GDM1 (cell line): ENCODE data around the gene RBFOX1.

Experiments used
- DNase-seq: peaks from one replicate; lab custom pipeline; 2025; lab: John Stamatoyannopoulos, UW

RBFOX1 gene

GRCh38 chr16:7605812-7606211, 273.2 kb downstream of the RBFOX1 start:
- no peak for DNase-seq

GRCh38 chr16:7612671-7613070, 280.0 kb downstream of the RBFOX1 start:
- DNase-seq: no peak

GRCh38 chr16:7613518-7613917, 280.9 kb downstream of the RBFOX1 start:
- DNase-seq: no peak

GRCh38 chr16:7614021-7614795, 281.6 kb downstream of the RBFOX1 start:
- DNase-seq: no peak

- DNase-seq: no peak
Measured at GRCh38 chr16:7615565-7615964, 282.9 kb downstream of the RBFOX1 start.

- no peak for DNase-seq
Measured at GRCh38 chr16:7624871-7625766, 292.5 kb downstream of the RBFOX1 start.

GRCh38 chr16:7628981-7629380, 296.3 kb downstream of the RBFOX1 start:
- no peak for DNase-seq

- no peak for DNase-seq
Measured at GRCh38 chr16:7629571-7629970, 296.9 kb downstream of the RBFOX1 start.

GRCh38 chr16:7637446-7637845, 304.8 kb downstream of the RBFOX1 start:
- no peak for DNase-seq

- no peak for DNase-seq
Measured at GRCh38 chr16:7638306-7638705, 305.7 kb downstream of the RBFOX1 start.

GRCh38 chr16:7640334-7640733, 307.7 kb downstream of the RBFOX1 start:
- DNase-seq: no peak

- no peak for DNase-seq
Measured at GRCh38 chr16:7644176-7644575, 311.5 kb downstream of the RBFOX1 start.

GRCh38 chr16:7644811-7645210, 312.2 kb downstream of the RBFOX1 start:
- DNase-seq: no peak

GRCh38 chr16:7646821-7647500, 314.3 kb downstream of the RBFOX1 start:
- DNase-seq: no peak

GRCh38 chr16:7650431-7650830, 317.8 kb downstream of the RBFOX1 start:
- no peak for DNase-seq

GRCh38 chr16:7651803-7652570, 319.3 kb downstream of the RBFOX1 start:
- DNase-seq: no peak

- DNase-seq: no peak
Measured at GRCh38 chr16:7653746-7654461, 321.3 kb downstream of the RBFOX1 start.

GRCh38 chr16:7675628-7676027, 343.0 kb downstream of the RBFOX1 start:
- DNase-seq: no peak

GRCh38 chr16:7680296-7680695, 347.7 kb downstream of the RBFOX1 start:
- no peak for DNase-seq

GRCh38 chr16:7688811-7689210, 356.2 kb downstream of the RBFOX1 start:
- DNase-seq: no peak

GRCh38 chr16:7689234-7689633, 356.6 kb downstream of the RBFOX1 start:
- no peak for DNase-seq
